NT2/D1 (cell line): Measurements from ENCODE around the gene IQSEC3.
A peak's percentile ranks its signal among the peaks of the same experiment; 100 is the strongest.

Source experiments
- DNase-seq: peaks from one replicate; pipeline ENCODE4 v3.0.0-alpha.2; 2011; ENCODE audit warnings: low read depth, low spot score
- H3K27me3 ChIP-seq: 2 replicates; pipeline ENCODE4 v1.6.0; 2011; ENCODE audit warnings: mild to moderate bottlenecking; ENCODE audit not compliant: insufficient read length, insufficient read depth
- H3K36me3 ChIP-seq: 2 replicates; pipeline ENCODE4 v1.6.1; 2011; ENCODE audit warnings: mild to moderate bottlenecking, low read length, mixed read lengths; ENCODE audit not compliant: insufficient read depth, insufficient read length
- H3K4me1 ChIP-seq: 2 replicates; pipeline ENCODE4 v1.5.1; 2011; ENCODE audit not compliant: insufficient read depth, insufficient read length
- H3K4me3 ChIP-seq: 2 replicates; pipeline ENCODE4 v1.5.1; 2011; ENCODE audit warnings: low read depth; ENCODE audit not compliant: insufficient read length
- H3K9ac ChIP-seq: 2 replicates; pipeline ENCODE4 v1.6.0; 2011; ENCODE audit warnings: low read depth; ENCODE audit not compliant: insufficient read length
- H3K9me3 ChIP-seq: 2 replicates; pipeline ENCODE4 v1.5.1; 2011; ENCODE audit warnings: mild to moderate bottlenecking, low read length; ENCODE audit not compliant: insufficient read depth
- SUZ12 ChIP-seq: IDR thresholded peaks from 2 replicates; pipeline ENCODE4 v1.6.1; 2011; ENCODE audit not compliant: insufficient read length, insufficient read depth; ENCODE audit errors: extremely low read depth
- YY1 ChIP-seq: IDR thresholded peaks from 2 replicates; pipeline ENCODE4 v1.6.1; 2011; ENCODE audit not compliant: insufficient read length, insufficient read depth
- ZNF274 ChIP-seq: IDR thresholded peaks from 2 replicates; pipeline ENCODE4 v1.6.1; 2011; ENCODE audit warnings: mild to moderate bottlenecking, low read depth, low read length

The IQSEC3 gene

DNA sequence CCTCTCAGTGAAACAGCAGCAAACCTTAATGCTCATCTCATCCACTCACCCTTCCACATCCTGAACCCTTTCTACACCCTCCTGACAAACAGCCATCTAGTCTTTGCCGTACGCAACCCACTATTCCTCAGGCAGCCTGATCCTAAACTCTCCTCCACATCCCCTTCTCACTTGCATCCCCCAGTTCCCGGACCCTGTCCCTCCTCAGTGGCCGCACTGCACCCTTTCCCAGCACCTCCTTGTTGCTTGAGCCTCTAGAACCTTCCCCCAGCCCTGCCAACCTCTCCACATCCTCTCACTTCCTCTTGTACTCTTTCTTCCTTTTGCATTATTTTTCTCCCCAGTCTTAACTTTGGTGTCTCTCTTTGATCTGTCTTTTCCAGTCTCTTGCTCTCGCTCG lies 42.9 kb downstream of the IQSEC3 start:
- no peak for DNase-seq
- peaks cover 3% of the 10 kb centered on the region for H3K4me1 ChIP-seq
- H3K9me3 ChIP-seq = no peaks in the 10 kb centered on the region
- H3K27me3 ChIP-seq = no peaks in the 10 kb centered on the region
- no peak overlapping the region for H3K9ac ChIP-seq
- no peak overlapping the region for H3K4me3 ChIP-seq
- H3K36me3 ChIP-seq = no peaks in the 10 kb centered on the region
- TF ChIP-seq ZNF274 = no peak

DNA sequence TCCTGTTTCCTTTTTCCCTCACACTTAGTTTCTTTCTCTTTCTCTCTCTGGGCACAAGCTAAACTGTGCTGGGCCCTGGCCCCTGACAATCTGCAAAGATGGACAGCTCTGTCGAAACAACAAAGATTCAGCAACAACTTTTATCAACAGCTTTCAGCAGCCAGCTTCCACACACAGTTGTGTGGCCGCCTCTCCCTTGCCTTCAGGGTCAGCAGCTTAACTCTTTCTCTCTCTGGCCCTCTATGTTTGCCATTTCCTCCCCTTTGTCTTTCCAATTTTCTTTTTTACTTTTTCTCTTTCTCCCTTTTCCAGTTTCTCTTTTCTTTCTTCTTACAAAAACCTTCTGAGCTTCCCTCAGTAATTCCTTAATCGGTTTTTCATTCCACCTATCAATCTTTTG lies 43.3 kb downstream of the IQSEC3 start:
- Histone ChIP-seq H3K27me3 (no peaks in the 10 kb centered on the region), H3K4me1 (peaks cover 3% of the 10 kb centered on the region), H3K9ac (no peak overlapping the region), H3K4me3 (no peak overlapping the region), H3K36me3 (no peaks in the 10 kb centered on the region), H3K9me3 (no peaks in the 10 kb centered on the region)
- TF ChIP-seq ZNF274 = no peak
- no peak for TF ChIP-seq SUZ12
- no peak for TF ChIP-seq YY1
- DNase-seq = peak; percentile 55

DNA sequence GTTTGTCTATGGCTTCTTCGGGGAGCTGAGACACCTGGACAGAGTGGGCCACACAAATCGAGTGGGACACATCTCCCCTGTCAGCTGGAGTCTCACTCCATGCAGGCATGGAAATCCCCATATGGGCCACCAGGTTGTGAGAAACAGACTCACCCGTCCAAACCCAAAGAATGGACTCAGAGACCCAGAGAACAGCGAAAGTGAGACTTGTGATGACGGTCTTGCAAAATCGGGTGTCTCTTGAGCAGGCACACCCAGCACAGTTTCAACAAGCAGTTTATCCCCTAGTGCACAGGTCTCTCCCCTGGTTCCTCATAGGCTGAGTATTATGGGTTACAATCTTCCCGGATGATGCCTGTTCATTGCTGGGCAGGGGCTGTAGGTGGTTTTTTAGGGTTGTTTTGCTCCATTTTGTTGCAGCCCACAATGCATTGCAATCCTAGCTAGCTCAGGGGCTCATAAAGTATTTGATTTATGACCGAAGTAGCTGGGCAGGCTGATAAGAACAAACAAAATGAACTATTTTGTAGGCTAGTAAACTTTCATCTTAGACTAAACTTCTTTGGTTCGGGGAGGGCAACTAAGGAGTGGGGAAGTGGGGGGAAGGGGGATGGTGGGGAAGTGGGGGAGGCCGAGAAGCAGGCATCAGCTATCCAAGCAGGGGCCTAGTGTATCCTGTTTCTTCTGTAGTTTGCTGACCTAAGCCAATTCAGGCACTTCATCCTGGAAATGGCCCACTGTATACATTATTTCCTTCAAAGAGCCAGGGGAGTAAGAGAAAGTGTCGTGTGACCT lies 45.3 kb downstream of the IQSEC3 start:
- Histone ChIP-seq H3K4me3 (no peak overlapping the region), H3K27me3 (no peaks in the 10 kb centered on the region), H3K4me1 (peaks cover 3% of the 10 kb centered on the region), H3K9me3 (no peaks in the 10 kb centered on the region), H3K9ac (no peak overlapping the region), H3K36me3 (no peaks in the 10 kb centered on the region)
- DNase-seq = no peak
- no peak for TF ChIP-seq YY1
- TF ChIP-seq SUZ12 = no peak
- TF ChIP-seq ZNF274 = no peak

DNA sequence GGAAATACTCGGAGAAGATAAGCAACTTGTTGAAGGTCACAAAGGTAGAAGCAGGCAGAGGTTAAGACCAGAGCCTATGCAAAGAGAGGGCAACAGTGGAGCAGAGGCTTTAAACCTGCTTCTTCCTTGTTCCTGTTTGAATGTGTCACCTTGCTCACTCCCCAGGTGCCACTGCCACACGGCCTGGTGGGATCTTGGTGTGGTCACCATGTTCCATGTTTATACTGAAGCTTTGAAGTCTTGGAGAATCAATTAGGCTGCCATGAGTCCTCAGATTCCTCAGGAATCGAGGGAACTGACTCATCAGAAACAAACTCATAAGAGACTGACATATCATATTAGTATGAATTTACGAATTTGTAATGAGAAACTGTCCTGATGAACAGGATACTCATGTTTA lies 46.8 kb downstream of the IQSEC3 start:
- H3K9ac ChIP-seq = no peak overlapping the region
- no peak for DNase-seq
- TF ChIP-seq SUZ12 = no peak
- no peak for TF ChIP-seq ZNF274
- TF ChIP-seq YY1 = no peak
- H3K9me3 ChIP-seq = no peaks in the 10 kb centered on the region
- peaks cover 7% of the 10 kb centered on the region for H3K4me1 ChIP-seq
- no peak overlapping the region for H3K4me3 ChIP-seq
- H3K36me3 ChIP-seq = no peaks in the 10 kb centered on the region
- no peaks in the 10 kb centered on the region for H3K27me3 ChIP-seq

DNA sequence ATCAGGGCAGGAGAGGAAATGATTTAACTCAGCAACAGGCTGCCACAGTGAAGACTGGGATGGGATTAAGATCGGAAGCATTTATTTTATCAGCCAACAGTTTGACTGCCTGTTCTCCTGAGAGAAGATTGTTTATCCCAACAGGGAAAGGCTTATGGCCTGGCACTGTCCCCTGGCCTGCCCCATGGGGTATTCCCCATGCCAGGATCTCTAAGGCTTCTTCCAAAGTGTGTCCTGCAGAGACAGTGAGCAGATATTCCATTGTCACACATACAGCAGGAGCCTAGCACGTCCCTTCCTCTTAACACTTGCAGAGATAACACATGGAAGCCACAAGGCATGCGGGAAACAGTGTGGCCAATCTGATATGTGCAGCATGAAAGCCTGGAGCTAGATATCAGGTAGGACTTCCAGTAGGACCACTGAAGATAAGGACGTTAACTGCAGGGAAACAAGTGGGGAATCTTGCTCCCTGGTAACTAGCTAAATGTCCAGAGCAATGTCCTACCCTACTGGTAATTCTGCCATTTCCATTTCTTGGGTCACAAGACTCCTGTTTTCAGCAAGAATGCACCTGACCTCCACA lies 48.2 kb downstream of the IQSEC3 start:
- Histone ChIP-seq H3K9ac (no peak overlapping the region), H3K9me3 (no peaks in the 10 kb centered on the region), H3K27me3 (no peaks in the 10 kb centered on the region), H3K36me3 (no peaks in the 10 kb centered on the region), H3K4me3 (no peak overlapping the region), H3K4me1 (peaks cover 7% of the 10 kb centered on the region)
- TF ChIP-seq ZNF274 (no peak), SUZ12 (no peak), YY1 (no peak)
- no peak for DNase-seq

GRCh38 chr12:115518-115917 lies 49.0 kb downstream of the IQSEC3 start:
- no peaks in the 10 kb centered on the region for H3K27me3 ChIP-seq
- no peaks in the 10 kb centered on the region for H3K36me3 ChIP-seq
- H3K4me1 ChIP-seq = peaks cover 7% of the 10 kb centered on the region
- no peak for DNase-seq
- no peak overlapping the region for H3K4me3 ChIP-seq
- H3K9me3 ChIP-seq = no peaks in the 10 kb centered on the region
- H3K9ac ChIP-seq = no peak overlapping the region
- TF ChIP-seq ZNF274 (no peak), SUZ12 (no peak), YY1 (no peak)

DNA sequence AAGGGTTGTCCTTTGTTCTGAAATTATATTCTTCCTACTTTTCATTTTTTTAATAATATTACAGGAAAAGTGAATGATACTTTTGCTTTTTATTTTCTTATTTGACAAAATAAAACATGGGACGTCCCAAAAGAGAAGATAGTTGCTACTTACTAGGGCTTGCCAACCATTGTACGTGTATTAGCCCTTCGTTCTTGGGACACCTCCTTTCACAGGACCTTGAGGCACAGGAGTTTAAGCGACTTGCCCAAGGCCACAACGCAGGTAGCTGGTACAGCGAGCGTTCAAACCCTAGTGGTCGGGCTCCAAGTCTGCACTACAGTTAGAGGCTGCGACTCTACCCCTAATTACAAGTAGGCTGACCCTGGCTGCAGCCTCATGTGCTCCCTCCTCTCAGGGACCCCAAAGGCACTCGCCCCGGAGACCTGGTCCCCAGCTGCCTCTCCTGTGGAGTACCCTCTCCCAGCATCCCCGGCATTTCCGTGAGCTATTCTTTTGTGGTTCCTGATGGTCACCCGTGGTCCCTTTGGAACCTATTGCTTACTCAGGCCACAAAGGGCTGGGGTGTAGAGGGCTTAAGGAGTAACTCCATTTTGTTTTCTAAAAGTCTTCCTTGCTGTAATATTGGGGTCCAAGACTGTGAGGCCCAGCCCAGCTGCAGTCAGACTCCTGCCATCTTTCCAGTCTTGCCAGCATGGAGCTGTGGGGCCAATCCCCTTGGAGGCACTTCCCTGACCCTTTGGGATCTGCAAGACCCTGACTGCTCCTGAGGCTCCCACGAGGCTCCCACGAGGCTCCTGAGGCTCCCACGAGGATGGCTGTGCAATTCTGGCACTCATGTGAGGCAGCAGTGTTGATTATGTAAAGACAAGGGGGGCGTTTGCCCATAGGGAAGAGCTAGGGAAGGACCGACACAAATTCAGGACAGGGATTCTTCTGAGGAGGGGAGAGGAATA lies 49.7 kb downstream of the IQSEC3 start:
- DNase-seq = no peak
- Histone ChIP-seq H3K4me3 (no peak overlapping the region), H3K27me3 (no peaks in the 10 kb centered on the region), H3K4me1 (peaks cover 7% of the 10 kb centered on the region), H3K9ac (no peak overlapping the region), H3K36me3 (no peaks in the 10 kb centered on the region), H3K9me3 (no peaks in the 10 kb centered on the region)
- no peak for TF ChIP-seq YY1
- no peak for TF ChIP-seq SUZ12
- no peak for TF ChIP-seq ZNF274
